GM12872 (cell line): ENCODE data around the gene A2ML1.

Experiments used
- TF ChIP-seq, protein P1 (sequence below): IDR thresholded peaks from 3 replicates; pipeline ENCODE4 v1.5.1; 2011; ENCODE audit warnings: low read depth, mild to moderate bottlenecking, low read length, moderate library complexity; ENCODE audit not compliant: insufficient read depth

A2ML1 gene

DNA sequence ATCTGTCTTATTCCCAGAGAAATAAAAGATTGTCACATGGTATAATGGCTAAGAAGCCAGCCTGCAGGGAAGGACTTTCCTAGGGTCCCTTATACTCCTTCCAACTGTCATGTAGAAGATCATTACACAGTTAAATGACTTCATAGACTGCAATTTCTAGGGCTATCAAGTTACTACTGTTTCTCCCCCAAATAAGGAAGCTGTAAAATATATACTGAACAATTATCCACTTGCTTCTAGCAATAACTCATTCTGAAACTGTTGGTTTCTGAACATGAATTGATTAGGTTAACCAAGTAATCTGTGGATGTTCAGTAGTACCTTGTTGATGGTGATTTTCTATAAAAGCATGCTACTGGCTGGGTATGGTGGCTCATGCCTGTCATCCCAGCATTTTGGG, 44.6 kb downstream of the A2ML1 start:
- TF ChIP-seq, protein P1, sequence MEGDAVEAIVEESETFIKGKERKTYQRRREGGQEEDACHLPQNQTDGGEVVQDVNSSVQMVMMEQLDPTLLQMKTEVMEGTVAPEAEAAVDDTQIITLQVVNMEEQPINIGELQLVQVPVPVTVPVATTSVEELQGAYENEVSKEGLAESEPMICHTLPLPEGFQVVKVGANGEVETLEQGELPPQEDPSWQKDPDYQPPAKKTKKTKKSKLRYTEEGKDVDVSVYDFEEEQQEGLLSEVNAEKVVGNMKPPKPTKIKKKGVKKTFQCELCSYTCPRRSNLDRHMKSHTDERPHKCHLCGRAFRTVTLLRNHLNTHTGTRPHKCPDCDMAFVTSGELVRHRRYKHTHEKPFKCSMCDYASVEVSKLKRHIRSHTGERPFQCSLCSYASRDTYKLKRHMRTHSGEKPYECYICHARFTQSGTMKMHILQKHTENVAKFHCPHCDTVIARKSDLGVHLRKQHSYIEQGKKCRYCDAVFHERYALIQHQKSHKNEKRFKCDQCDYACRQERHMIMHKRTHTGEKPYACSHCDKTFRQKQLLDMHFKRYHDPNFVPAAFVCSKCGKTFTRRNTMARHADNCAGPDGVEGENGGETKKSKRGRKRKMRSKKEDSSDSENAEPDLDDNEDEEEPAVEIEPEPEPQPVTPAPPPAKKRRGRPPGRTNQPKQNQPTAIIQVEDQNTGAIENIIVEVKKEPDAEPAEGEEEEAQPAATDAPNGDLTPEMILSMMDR, result no peak

DNA sequence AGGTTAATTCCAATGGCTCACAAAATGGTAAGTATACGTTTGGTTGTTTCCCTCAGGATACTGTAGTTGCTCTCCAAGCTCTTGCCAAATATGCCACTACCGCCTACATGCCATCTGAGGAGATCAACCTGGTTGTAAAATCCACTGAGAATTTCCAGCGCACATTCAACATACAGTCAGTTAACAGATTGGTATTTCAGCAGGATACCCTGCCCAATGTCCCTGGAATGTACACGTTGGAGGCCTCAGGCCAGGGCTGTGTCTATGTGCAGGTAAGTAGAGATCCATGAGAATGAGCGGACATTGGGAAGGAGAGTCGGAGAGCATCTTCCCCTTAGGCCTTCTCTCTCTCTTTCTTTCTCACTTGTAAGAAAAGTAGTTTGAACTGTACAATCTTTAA, 45.4 kb downstream of the A2ML1 start:
- TF ChIP-seq, protein P1, result no peak

DNA sequence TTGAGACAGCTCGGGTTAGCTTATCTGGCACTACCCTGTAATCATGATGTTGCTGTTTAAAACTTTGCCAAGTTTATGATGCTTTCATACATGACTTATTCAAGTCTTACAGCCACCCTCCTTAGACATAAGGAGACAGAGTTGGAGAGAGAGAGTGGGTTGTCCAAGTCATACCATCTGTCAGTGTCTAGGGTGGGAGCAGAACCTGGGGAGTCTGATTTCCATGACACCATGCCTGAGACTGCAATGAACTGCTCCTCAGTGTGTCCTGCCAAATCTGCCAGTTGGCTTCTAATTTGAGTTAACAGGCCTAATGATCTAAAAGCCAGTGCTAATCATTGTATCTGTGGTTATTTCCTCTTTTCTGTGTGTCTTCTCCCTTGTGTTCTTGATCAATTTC, 48.2 kb downstream of the A2ML1 start:
- TF ChIP-seq, protein P1, result no peak

DNA sequence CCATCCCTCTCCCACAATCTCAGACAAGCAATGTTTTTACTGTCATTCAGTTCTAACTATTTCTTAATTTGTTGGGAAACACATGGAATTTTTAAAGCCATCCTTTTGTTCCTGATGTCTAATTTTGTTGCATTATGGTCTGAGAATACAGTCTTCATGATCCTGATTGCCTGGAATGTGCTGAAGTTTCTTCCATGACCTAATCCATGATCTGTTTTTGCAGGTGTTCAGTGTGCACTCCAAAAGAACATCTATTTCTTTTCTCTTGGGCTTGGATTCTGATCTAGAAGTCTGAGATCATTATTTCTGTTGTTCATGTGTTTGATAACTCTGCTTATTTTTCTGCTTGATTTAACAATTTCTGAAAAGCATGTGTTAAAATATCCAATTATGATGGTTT, 48.6 kb downstream of the A2ML1 start:
- TF ChIP-seq, protein P1, result no peak

DNA sequence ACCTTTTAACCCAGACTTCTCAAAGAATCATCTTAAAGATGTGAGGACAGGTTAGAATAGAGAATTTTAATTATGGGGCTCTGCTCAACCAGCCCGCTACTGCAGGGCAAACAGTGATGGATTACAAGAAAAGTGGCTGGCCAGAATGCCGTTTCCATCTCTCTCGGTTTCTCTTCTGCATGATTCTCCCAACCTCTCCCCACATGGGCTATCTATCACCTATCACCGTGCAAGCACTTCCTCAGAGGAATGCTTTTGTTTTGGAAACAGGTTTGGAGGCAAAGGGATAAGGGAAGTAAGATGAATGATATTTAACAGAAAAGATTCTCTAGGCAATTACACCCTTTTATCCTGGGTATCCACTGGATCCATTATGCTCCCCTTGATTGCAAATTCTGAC, 54.5 kb downstream of the A2ML1 start:
- TF ChIP-seq, protein P1, result no peak

DNA sequence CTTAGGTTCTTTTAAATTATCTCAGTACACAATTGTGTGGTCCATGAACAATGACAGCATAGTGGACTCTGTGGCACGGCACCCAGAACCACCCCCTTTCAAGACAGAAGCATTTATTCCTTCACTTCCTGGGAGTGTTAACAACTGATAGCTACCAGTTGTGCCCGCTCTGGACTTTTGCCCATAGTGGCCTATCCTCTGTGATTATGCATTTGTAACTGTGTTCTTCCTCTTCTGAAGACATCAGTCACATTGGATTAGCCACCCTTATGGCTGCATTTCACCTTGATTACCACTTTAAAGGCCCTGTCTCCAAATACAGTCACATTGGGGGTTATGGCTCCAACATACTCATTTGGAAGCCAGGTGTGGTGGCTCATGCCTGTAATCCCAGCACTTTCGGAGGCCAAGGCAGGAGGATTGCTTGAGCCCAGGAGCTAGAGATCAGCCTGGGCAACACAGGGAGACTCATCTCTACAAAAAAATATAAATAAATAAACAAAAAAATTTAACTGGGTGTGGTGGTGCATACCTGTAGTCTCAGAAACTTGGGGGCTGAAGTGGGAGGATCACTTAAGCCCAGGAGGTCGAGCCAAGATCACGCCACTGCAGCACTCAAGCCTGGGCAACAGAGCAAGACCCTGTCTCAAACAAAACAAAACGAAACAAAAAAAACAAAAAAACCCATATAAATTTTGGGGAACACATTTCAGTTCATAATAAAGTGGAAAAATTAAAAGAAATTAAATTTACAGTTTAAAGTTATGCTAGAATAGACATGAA, 64.3 kb downstream of the A2ML1 start:
- TF ChIP-seq, protein P1, result no peak

DNA sequence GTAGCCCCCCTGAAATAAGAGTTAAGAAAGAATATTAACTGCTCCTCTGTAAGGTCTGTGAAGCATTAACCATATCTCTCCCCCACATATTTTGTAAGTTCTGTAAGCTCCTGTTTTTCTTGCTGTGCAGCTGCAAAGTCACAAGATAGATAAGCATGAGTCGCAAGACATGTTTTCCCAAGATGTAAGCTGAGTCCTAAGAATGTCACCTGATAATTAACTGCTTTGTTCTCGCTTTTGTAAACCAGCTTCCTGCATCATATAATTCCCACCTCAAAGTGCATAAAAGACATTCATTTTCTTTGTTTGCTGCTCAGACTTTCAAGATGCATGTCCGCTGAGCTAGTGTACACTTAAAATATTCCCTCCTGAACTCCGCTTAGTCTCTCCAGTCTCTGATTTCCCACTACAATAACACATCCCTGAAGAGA, 64.9 kb downstream of the A2ML1 start:
- TF ChIP-seq, protein P1, result no peak
